Loucy (cell line): Measurements from ENCODE around the gene NAXD.

Source experiments
- CTCF ChIP-seq: fragments of 200-600 bp; sonication (generic); conservative IDR thresholded peaks from 2 replicates; pipeline ENCODE4 v1.5.1; 2014; ENCODE audit warnings: mild to moderate bottlenecking, antibody characterized with exemption, low read length
- EZH2phosphoT487 ChIP-seq: fragments of 200-600 bp; IDR thresholded peaks from 2 replicates; pipeline ENCODE4 v1.6.1; 2018; ENCODE audit warnings: antibody characterized with exemption, mild to moderate bottlenecking, moderate library complexity, borderline replicate concordance

GRCh38 chr13:110640591-110641029 lies 25.3 kb downstream of the NAXD start:
- TF ChIP-seq CTCF (no peak), EZH2phosphoT487 (no peak)
